ENCODE data around the gene MED20.

Gene MED20

GRCh38 chr6:41914343-41914742 lies 6.6 kb downstream of the MED20 start:
- DNase-seq (ENCODE audit: low read depth in 2 of 2) = no peak

- no peak for DNase-seq (ENCODE audit: low read depth in 2 of 2)
These were observed 11.2 kb downstream of the MED20 start for GRCh38 chr6:41909727-41910126.

- peak in 1 of 2 donors; percentile 31 for DNase-seq (ENCODE audit: low read depth in 2 of 2)
These were observed 18.9 kb downstream of the MED20 start for GRCh38 chr6:41901882-41902519.

GRCh38 chr6:41900861-41901260 lies 20.1 kb downstream of the MED20 start:
- no peak for DNase-seq (ENCODE audit: low read depth in 2 of 2)

GRCh38 chr6:41896281-41896680 lies 24.7 kb downstream of the MED20 start:
- DNase-seq (ENCODE audit: low read depth in 2 of 2) = no peak

GRCh38 chr6:41895300-41896233 lies 25.4 kb downstream of the MED20 start, which contains the start of gene USP49:
Gene USP49 (minus strand): TSS chr6:41895375. CDS start chr6:41806983, 88,392 bp downstream.
- peak; percentile 81 to 82 for DNase-seq (ENCODE audit: low read depth in 2 of 2)

GRCh38 chr6:41894366-41895299 lies 26.3 kb downstream of the MED20 start:
- no peak for DNase-seq (ENCODE audit: low read depth in 2 of 2)

GRCh38 chr6:41892921-41893564 lies 27.9 kb downstream of the MED20 start:
- no peak for DNase-seq (ENCODE audit: low read depth in 2 of 2)

GRCh38 chr6:41887331-41887751 lies 33.6 kb downstream of the MED20 start:
- no peak for DNase-seq (ENCODE audit: low read depth in 2 of 2)

- DNase-seq (ENCODE audit: low read depth in 2 of 2) = no peak
These were observed 35.0 kb downstream of the MED20 start for GRCh38 chr6:41885930-41886329.

- no peak for DNase-seq (ENCODE audit: low read depth in 2 of 2)
These were observed 36.0 kb downstream of the MED20 start for GRCh38 chr6:41884957-41885356.

- DNase-seq (ENCODE audit: low read depth in 2 of 2) = no peak
These were observed 39.4 kb downstream of the MED20 start for GRCh38 chr6:41881506-41881905.

- no peak for DNase-seq (ENCODE audit: low read depth in 2 of 2)
These were observed 42.0 kb downstream of the MED20 start for GRCh38 chr6:41878961-41879405.

- DNase-seq (ENCODE audit: low read depth in 2 of 2) = no peak
These were observed 42.7 kb downstream of the MED20 start for GRCh38 chr6:41878246-41878645.

- no peak for DNase-seq (ENCODE audit: low read depth in 2 of 2)
These were observed 43.8 kb downstream of the MED20 start for GRCh38 chr6:41877051-41877680.

GRCh38 chr6:41874741-41875140 lies 46.2 kb downstream of the MED20 start:
- no peak for DNase-seq (ENCODE audit: low read depth in 2 of 2)

GRCh38 chr6:41872147-41872546 lies 48.8 kb downstream of the MED20 start:
- DNase-seq (ENCODE audit: low read depth in 2 of 2) = no peak

- DNase-seq (ENCODE audit: low read depth in 2 of 2) = no peak
These were observed 49.2 kb downstream of the MED20 start for GRCh38 chr6:41871691-41872090.

GRCh38 chr6:41859356-41859755 lies 61.6 kb downstream of the MED20 start:
- no peak for DNase-seq (ENCODE audit: low read depth in 2 of 2)

GRCh38 chr6:41858703-41859102 lies 62.2 kb downstream of the MED20 start:
- no peak for DNase-seq (ENCODE audit: low read depth in 2 of 2)
